GM18519 (cell line): Measurements from ENCODE around the gene NUMA1.

Experiments
- ATAC-seq: cut with Tn5 transposase; IDR thresholded peaks from one replicate; pipeline ENCODE4 v1.9.1; 2021; ENCODE audit warnings: mild to moderate bottlenecking, moderate library complexity; ENCODE audit not compliant: unreplicated experiment, low FRiP score

NUMA1 gene

GRCh38 chr11:71987521-71987920, 92.8 kb downstream of the NUMA1 start:
- no peak for ATAC-seq

DNA sequence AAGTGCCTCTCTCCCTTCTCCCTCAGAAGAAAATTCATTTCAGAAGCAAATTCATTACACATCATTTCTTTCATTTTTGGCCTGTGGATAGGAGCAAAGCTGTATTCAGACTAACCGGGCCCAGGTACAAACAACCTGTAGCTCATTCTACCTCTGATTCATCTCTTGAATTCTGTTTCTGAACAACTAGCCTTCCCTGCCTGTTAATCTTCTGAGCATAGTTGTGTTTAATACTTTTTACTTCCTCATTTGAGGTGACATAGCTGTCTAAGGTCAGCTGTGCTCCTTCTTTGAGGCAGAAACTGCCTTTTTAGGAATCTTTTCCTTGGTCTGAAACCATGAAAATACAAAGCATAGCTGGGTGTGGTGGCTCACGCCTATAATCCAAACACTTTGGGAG, 94.2 kb downstream of the NUMA1 start:
- ATAC-seq, result no peak

DNA sequence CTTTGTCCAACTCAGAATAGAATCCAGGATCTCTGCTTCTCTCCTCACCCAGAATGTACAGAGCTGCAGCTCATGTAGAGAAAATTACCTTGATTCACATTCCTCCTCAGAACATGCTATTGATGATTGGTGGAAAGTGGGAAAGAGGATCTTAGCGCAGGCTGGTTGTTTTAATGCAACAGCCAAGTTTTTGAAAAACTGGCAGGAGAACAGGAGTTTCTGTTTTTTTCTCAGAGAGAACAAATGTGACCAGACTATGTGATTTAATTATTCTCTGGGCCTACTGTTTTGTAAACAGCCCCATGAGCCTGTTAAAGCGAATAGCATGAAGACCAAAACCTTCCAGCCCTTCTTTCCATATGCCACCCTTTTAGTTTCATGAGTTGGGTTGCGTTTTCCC, 100.7 kb downstream of the NUMA1 start:
- no peak for ATAC-seq

GRCh38 chr11:71979094-71979493, 101.2 kb downstream of the NUMA1 start:
- no peak for ATAC-seq

DNA sequence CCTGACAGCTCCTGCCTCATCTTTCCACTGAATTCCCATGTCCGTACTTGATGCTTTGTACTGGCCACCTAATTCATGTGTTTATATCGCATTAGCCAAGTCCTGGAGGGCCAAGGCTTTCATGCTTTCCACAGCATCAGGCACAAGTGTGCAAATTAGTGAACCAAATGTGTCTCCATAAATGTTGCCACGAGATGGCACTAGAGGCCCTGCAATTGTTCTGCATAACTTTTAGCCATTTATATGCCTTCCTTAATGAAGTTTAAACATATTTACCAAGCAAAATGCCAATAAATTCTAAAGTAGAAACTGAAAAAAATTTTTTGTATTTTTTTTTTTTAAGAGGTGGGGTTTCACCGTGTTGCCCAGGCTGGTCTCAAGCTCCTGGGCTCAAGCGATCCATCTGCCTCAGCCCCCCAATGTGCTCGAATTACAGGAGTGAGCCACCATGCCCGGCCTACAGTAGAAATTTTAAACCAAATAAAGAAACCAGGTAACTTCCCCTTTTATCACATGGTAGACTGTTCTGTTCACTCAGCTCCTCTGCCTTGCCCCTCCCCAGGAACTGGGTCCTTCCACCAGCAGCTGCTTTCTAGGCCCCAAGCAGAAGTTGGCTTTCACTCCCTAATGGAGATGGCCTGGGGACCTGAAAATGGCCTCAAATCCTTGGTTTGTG, 102.5 kb downstream of the NUMA1 start:
- no peak for ATAC-seq

DNA sequence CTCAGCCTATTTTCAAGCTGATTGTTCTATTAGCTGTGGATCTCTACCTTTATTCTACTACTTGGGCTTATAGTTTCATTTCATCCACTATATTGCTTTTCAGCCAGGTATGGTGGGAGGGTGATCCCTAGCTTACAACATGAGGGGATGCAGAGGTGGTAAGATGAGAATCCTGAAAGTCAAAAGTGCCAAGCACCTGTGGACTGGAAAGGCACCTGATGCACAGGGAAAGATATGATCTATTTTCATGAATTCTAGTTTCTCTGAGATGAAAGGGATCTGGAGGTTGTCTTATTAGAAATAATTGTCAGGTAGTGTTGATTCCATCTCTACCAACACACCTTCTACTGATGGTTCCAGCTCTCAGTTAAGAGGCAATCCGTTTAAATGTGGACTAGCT, 103.3 kb downstream of the NUMA1 start:
- no peak for ATAC-seq

- ATAC-seq, result no peak
Observed at GRCh38 chr11:71976551-71976950, 103.8 kb downstream of the NUMA1 start.

- ATAC-seq, result no peak
Observed at GRCh38 chr11:71971680-71972079, 108.7 kb downstream of the NUMA1 start.

DNA sequence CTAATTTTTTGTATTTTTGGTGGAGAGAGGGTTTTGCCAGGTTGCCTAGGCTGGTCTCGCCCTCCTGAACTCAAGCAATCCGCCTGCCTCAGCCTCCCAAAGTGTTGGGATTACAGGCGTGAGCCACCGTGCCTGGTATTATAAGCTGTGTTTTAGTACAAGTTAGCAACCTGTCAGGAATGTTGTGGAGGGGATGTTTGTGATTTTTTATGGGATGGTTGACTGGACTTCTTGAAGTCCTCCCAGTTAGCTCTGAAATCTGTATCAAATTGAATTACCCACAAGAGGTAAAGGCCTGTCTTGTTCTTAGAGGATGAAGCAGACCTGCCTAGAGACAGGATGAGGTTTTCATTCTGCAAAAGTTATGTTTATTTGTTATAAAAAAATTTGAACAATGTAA, 115.7 kb downstream of the NUMA1 start:
- ATAC-seq, result no peak

GRCh38 chr11:71963468-71963867, 116.9 kb downstream of the NUMA1 start:
- ATAC-seq, result no peak

- ATAC-seq, result no peak
Observed at GRCh38 chr11:71962428-71963038, 117.8 kb downstream of the NUMA1 start.

DNA sequence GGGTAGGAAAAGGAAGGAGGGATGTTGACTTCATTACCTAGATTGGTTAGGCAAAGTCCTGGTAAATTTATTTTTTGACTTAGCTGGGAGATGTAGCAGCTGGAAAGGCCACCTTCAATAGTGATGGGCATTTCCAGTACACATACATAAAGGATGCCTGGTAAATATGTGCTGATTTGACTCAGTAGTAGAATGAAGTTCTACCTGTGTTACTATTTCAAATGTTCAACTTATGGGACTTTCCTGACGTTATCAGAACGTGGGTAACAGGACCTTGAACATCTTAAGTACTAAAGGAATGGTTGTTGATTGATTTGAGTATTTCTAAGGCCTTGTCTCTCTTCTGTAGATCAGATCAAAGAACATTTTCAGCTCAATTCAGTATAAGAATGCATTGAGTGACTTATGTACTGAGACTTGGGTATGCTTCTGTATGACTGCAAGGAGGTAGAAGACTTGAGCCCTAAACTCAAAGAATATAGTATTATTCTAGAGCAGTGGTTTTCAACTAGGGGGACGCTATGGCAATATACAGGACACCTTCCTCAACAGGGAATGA, 124.4 kb downstream of the NUMA1 start:
- ATAC-seq, result no peak
